OCI-LY3 (cell line): ENCODE measurements around the gene SDC4.

ENCODE experiments used
- H2AFZ ChIP-seq: fragments of 200-600, 300-600 bp; shearing (Covaris generic); 2 replicates; pipeline ENCODE4 v1.6.0; 2014; ENCODE audit warnings: antibody characterized with exemption, low read depth, low read length
- H3K27ac ChIP-seq: fragments of 200-600, 300-600 bp; sonication (generic); 2 replicates; pipeline ENCODE4 v1.5.1; 2014; ENCODE audit warnings: mild to moderate bottlenecking, low read length, moderate library complexity, mixed read lengths
- H3K27me3 ChIP-seq: fragments of 200-600, 300-600 bp; sonication (generic); 2 replicates; pipeline ENCODE4 v1.6.1; 2014; ENCODE audit warnings: low read depth, low read length, mixed read lengths
- H3K36me3 ChIP-seq: fragments of 200-600, 300-600 bp; sonication (generic); replicated peaks from 2 replicates; pipeline ENCODE3; 2014; ENCODE audit warnings: low read depth, low read length, mixed read lengths
- H3K4me1 ChIP-seq: fragments of 300-600, 200-600 bp; sonication (generic); 2 replicates; pipeline ENCODE4 v1.6.1; 2014; ENCODE audit warnings: low read length, mixed read lengths
- H3K4me2 ChIP-seq: fragments of 200-600, 300-600 bp; sonication (generic); 2 replicates; pipeline ENCODE4 v1.6.1; 2014; ENCODE audit warnings: low read length, mixed read lengths
- H3K4me3 ChIP-seq: fragments of 300-600, 200-600 bp; sonication (generic); 2 replicates; pipeline ENCODE4 v1.5.1; 2014; ENCODE audit warnings: antibody characterized with exemption, mild to moderate bottlenecking, low read length, moderate library complexity
- H3K79me2 ChIP-seq: fragments of 300-600, 200-600 bp; shearing (Covaris generic); 2 replicates; pipeline ENCODE4 v1.6.1; 2014; ENCODE audit warnings: mild to moderate bottlenecking, low read length, mixed read lengths
- H3K9ac ChIP-seq: fragments of 300-600, 200-600 bp; shearing (Covaris generic); 2 replicates; pipeline ENCODE4 v1.6.0; 2014; ENCODE audit warnings: mild to moderate bottlenecking, low read length, moderate library complexity
- H3K9me3 ChIP-seq: fragments of 200-600, 300-600 bp; shearing (Covaris generic); 2 replicates; pipeline ENCODE4 v1.6.1; 2014; ENCODE audit warnings: low read length, mixed read lengths; ENCODE audit not compliant: insufficient read depth
- H4K20me1 ChIP-seq: fragments of 200-600, 300-600 bp; sonication (generic); 2 replicates; pipeline ENCODE4 v1.6.1; 2016; ENCODE audit warnings: low read length, mixed read lengths; ENCODE audit not compliant: insufficient read depth
- CTCF ChIP-seq: fragments of 200-600, 300-600 bp; sonication (generic); IDR thresholded peaks from 2 replicates; pipeline ENCODE4 v1.5.1; 2014; ENCODE audit warnings: antibody characterized with exemption, low read length, low read depth
- EZH2phosphoT487 ChIP-seq: fragments of 200-600 bp; shearing (Covaris generic); IDR thresholded peaks from 2 replicates; pipeline ENCODE4 v1.6.1; 2018; ENCODE audit warnings: antibody characterized with exemption, mixed run types, low read depth

Gene SDC4

GRCh38 chr20:45304464-45304999 is 43.7 kb downstream of the SDC4 start:
- H3K4me1 ChIP-seq, result peaks cover 14% of the 10 kb centered on the region
- H3K79me2 ChIP-seq, result no peaks in the 10 kb centered on the region
- H3K4me2 ChIP-seq, result no peak overlapping the region
- no peak overlapping the region for H3K9ac ChIP-seq
- no peaks in the 10 kb centered on the region for H3K27me3 ChIP-seq
- H4K20me1 ChIP-seq, result no peaks in the 10 kb centered on the region
- no peak overlapping the region for H3K4me3 ChIP-seq
- no peaks in the 10 kb centered on the region for H3K9me3 ChIP-seq
- no peak overlapping the region for H3K27ac ChIP-seq
- no peaks in the 10 kb centered on the region for H3K36me3 ChIP-seq
- TF ChIP-seq CTCF (no peak), EZH2phosphoT487 (no peak)
- no peak overlapping the region for H2AFZ ChIP-seq

DNA sequence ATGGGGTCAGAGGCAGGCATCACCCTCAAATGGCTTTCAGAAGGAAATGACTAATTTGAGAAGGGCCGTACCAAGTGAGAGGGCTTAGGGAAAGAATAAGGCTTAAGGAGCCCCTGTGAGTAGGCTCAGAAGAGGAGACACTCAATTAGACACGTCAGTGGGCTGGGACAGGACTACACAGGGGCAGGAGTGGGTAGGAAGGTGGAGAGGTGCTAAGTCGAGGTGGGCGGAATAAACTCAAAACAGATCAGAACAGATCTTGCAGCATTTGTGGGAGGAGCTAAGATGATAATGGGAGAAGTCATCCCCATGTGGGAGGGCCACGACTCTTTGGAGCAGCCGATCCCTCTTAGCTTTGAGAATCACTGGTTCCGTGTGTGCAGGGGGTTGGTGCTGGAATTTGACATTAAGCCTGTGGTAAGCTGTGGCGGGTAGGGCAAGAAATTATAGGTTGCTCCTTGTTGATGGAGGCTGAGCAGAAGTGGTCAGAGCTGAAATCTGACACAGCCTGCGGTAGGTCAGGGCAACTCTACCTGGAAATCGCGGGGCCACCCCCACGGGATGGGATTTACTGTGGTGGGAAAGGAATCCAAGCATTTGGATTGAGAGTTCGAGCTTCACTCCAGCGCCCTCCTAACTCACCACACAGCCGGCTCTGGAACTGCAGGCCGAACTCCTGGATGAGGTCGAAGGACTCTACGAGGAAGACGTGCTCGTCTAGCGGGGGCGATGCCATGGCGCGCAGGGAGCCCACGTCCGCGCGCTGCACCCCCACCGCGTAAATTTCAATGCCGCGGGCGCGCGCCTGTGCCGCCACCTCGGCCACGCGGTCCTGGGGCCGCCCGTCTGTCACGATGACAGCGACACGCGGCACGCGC is 44.4 kb downstream of the SDC4 start:
- Histone ChIP-seq H3K36me3 (no peaks in the 10 kb centered on the region), H3K27ac (no peak overlapping the region), H3K4me2 (no peak overlapping the region), H3K4me1 (peaks cover 14% of the 10 kb centered on the region), H4K20me1 (no peaks in the 10 kb centered on the region), H3K79me2 (no peaks in the 10 kb centered on the region), H3K27me3 (no peaks in the 10 kb centered on the region), H2AFZ (no peak overlapping the region), H3K9ac (no peak overlapping the region), H3K9me3 (no peaks in the 10 kb centered on the region), H3K4me3 (no peak overlapping the region)
- TF ChIP-seq CTCF (no peak), EZH2phosphoT487 (no peak)

- Histone ChIP-seq H3K9me3 (no peaks in the 10 kb centered on the region), H3K4me2 (peak overlapping the region; percentile 21), H3K4me1 (peaks cover 14% of the 10 kb centered on the region), H3K4me3 (no peak overlapping the region), H2AFZ (no peak overlapping the region), H3K27ac (no peak overlapping the region), H3K36me3 (no peaks in the 10 kb centered on the region), H3K79me2 (no peaks in the 10 kb centered on the region), H4K20me1 (no peaks in the 10 kb centered on the region), H3K9ac (no peak overlapping the region), H3K27me3 (no peaks in the 10 kb centered on the region)
- no peak for TF ChIP-seq EZH2phosphoT487
- no peak for TF ChIP-seq CTCF
These were observed 46.4 kb downstream of the SDC4 start for GRCh38 chr20:45301824-45302271.

GRCh38 chr20:45300961-45301360 is 47.3 kb downstream of the SDC4 start:
- no peak overlapping the region for H3K4me3 ChIP-seq
- no peak overlapping the region for H3K27ac ChIP-seq
- H4K20me1 ChIP-seq, result no peaks in the 10 kb centered on the region
- no peaks in the 10 kb centered on the region for H3K79me2 ChIP-seq
- TF ChIP-seq CTCF, result peak; percentile 53
- TF ChIP-seq EZH2phosphoT487, result no peak
- H3K9ac ChIP-seq, result no peak overlapping the region
- H3K27me3 ChIP-seq, result no peaks in the 10 kb centered on the region
- no peaks in the 10 kb centered on the region for H3K36me3 ChIP-seq
- H3K4me2 ChIP-seq, result no peak overlapping the region
- peaks cover 14% of the 10 kb centered on the region for H3K4me1 ChIP-seq
- no peaks in the 10 kb centered on the region for H3K9me3 ChIP-seq
- H2AFZ ChIP-seq, result no peak overlapping the region
